ENCODE data around the gene GPNMB.

The GPNMB gene

GRCh38 chr7:23268746-23269145 is 22.2 kb downstream of the GPNMB start:
- no peak for DNase-seq

- no peak for DNase-seq
Measured at GRCh38 chr7:23272275-23272674, 25.7 kb downstream of the GPNMB start.

- peak in 30 of 51 donors; percentile 2 to 61 (median 12) for DNase-seq
Measured at GRCh38 chr7:23273141-23273599, 26.6 kb downstream of the GPNMB start.

- DNase-seq = no peak
Measured at GRCh38 chr7:23275912-23276311, 29.3 kb downstream of the GPNMB start.

GRCh38 chr7:23276376-23276775 is 29.8 kb downstream of the GPNMB start:
- DNase-seq = no peak

GRCh38 chr7:23276947-23277346 is 30.4 kb downstream of the GPNMB start:
- no peak for DNase-seq

GRCh38 chr7:23277359-23277989 is 30.9 kb downstream of the GPNMB start:
- peak in 3 of 51 donors; percentile 9 to 44 (median 17) for DNase-seq

GRCh38 chr7:23279819-23280525 is 33.4 kb downstream of the GPNMB start:
- DNase-seq = no peak

GRCh38 chr7:23283086-23283485 is 36.5 kb downstream of the GPNMB start:
- DNase-seq = no peak

- DNase-seq = no peak
Measured at GRCh38 chr7:23284871-23285270, 38.3 kb downstream of the GPNMB start.

- no peak for DNase-seq
Measured at GRCh38 chr7:23285657-23286646, 39.4 kb downstream of the GPNMB start.

GRCh38 chr7:23287612-23288011 is 41.0 kb downstream of the GPNMB start:
- no peak for DNase-seq

GRCh38 chr7:23290993-23291392 is 44.4 kb downstream of the GPNMB start:
- DNase-seq = no peak

GRCh38 chr7:23291957-23292560 is 45.5 kb downstream of the GPNMB start:
- no peak for DNase-seq

- no peak for DNase-seq
Measured at GRCh38 chr7:23292623-23293022, 46.0 kb downstream of the GPNMB start.

- no peak for DNase-seq
Measured at GRCh38 chr7:23293500-23294073, 47.0 kb downstream of the GPNMB start.

GRCh38 chr7:23294549-23295400 is 48.2 kb downstream of the GPNMB start:
- no peak for DNase-seq

- DNase-seq = no peak
Measured at GRCh38 chr7:23295401-23295697, 48.8 kb downstream of the GPNMB start.

- DNase-seq = peak in 3 of 51 donors; percentile 2 to 7 (median 2)
Measured at GRCh38 chr7:23298141-23298881, 51.7 kb downstream of the GPNMB start.
